Breast epithelium (tissue), 4 donors: ENCODE results near the gene USP43. TPM values are rescaled to one million over a fixed set of nuclear protein-coding genes. Genes with fewer than 3 reads are reported as not detected.

Experiments used
- DNase-seq, 2 donors: peaks; one replicate each; pipeline ENCODE4 v3.0.0-alpha.2; 2019; ENCODE audit warnings: low spot score in 2 of 2
- H3K27ac ChIP-seq, 2 donors: fragments of 200-600 bp; sonication (generic) in 1 of 2; one replicate each; pipeline ENCODE4 v1.5.1; 2016 to 2019; ENCODE audit warnings: mild to moderate bottlenecking in 1 of 2
- H3K27me3 ChIP-seq, 2 donors: fragments of 200-600 bp; sonication (generic) in 1 of 2; one replicate each; pipeline versions ENCODE4 v1.5.1 to v1.6.0; 2017 to 2019; ENCODE audit warnings: control low read depth in 1 of 2, mild to moderate bottlenecking in 1 of 2
- H3K36me3 ChIP-seq: fragments of 200-600 bp; one replicate; pipeline ENCODE4 v1.5.1; 2019
- H3K4me1 ChIP-seq, 2 donors: fragments of 200-600 bp; sonication (generic); one replicate each; pipeline ENCODE4 v1.5.1; 2016 to 2019; ENCODE audit warnings: control low read depth in 1 of 2
- H3K4me3 ChIP-seq, 3 donors: fragments of 200-600 bp; sonication (generic); 1 replicate in 2 of 3; 2 replicates in 1 of 3; pipeline ENCODE4 v1.5.1; 2016 to 2019; ENCODE audit warnings: mild to moderate bottlenecking in 3 of 3, moderate library complexity in 2 of 3
- H3K9me3 ChIP-seq, 2 donors: fragments of 200-600 bp; sonication (generic) in 1 of 2; one replicate each; pipeline ENCODE4 v1.5.1; 2016 to 2019; ENCODE audit warnings: control low read depth in 1 of 2
- CTCF ChIP-seq, 3 donors: fragments of 450-650 bp; IDR thresholded peaks; one replicate each; pipeline ENCODE4 v1.5.1; 2016 to 2017; ENCODE audit warnings: antibody characterized with exemption in 3 of 3, mild to moderate bottlenecking in 3 of 3, moderate library complexity in 3 of 3
- POLR2A ChIP-seq: fragments of 450-650 bp; IDR thresholded peaks from one replicate; pipeline ENCODE4 v1.6.1; 2016; ENCODE audit warnings: antibody characterized with exemption, mild to moderate bottlenecking, moderate library complexity
- POLR2AphosphoS5 ChIP-seq, 3 donors: sonication (generic); formaldehyde crosslinking; IDR thresholded peaks; one replicate each; pipeline ENCODE4 v1.6.1; 2017; ENCODE audit warnings: antibody characterized with exemption in 3 of 3
- intact Hi-C: fragments of 100-400 bp; cut with DNase I; formaldehyde crosslinking; loops from one replicate; pipeline ENCODE4 v1.15.1; 2023; ENCODE audit warnings: low total_unique reads
- total RNA-seq, 3 donors: library from RNA; depleted of rRNA; stranded (reverse); fragments of >200 nt; gene quantifications; one replicate each; pipeline ENCODE4 v1.1.0, GENCODE V29; 2016

The USP43 gene
- total RNA-seq, 3 donors from 2014 or later: 0.32 to 6.1 (median 3.9) TPM

DNA sequence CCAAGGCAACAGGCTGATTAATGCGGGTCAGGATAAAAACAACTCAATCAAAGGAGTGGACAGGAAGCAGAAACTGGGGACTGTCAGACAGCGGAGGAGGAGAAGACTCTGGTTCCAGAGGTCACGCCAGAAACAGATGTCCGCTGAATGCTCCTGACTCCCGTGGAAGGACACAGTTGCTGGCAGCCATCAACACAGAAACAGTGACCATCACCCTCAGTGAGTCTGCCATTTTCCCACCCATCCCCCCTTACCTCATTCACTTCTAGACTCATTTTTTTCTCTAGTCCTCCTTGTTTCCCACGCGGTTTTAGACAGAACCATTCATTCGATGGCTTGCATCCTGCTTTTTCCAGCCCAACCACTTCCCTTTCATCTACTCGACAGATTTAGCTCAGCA is 105.2 kb downstream of the USP43 start:
- no peaks in the 10 kb centered on the region for H3K27me3 ChIP-seq
- intact Hi-C loops: no loop called here
- TF ChIP-seq CTCF (IDR thresholded peaks at IDR 0.05) (no peak), POLR2A (no peak), POLR2AphosphoS5 (IDR thresholded peaks at IDR 0.05) (no peak)
- H3K9me3 ChIP-seq: no peaks in the 10 kb centered on the region
- DNase-seq: no peak
- no peaks in the 10 kb centered on the region for H3K36me3 ChIP-seq
- H3K27ac ChIP-seq: no peak overlapping the region
- H3K4me1 ChIP-seq: no peaks in the 10 kb centered on the region
- H3K4me3 ChIP-seq: no peak overlapping the region

DNA sequence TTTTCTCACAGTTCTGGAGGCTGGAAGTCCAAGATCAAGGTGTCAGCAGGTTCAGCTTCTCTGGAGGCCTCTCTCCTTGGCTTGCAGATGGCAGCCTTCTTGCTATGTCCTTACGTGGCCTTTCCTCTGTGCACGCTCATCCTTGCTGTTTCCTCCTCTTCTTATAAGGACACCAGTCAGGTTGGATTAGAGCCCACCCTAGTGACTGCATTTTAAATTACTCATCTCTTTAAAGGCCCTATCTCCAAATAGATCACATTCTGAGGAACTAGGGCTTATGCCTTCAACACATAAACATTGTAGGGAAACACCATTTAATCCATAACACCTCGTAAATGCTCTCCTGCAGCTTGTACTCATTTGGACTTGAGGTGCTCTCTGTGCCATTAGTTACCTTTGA is 109.8 kb downstream of the USP43 start:
- Histone ChIP-seq H3K36me3 (no peaks in the 10 kb centered on the region), H3K27ac (no peak overlapping the region), H3K4me3 (no peak overlapping the region), H3K27me3 (no peaks in the 10 kb centered on the region), H3K4me1 (no peaks in the 10 kb centered on the region), H3K9me3 (no peaks in the 10 kb centered on the region)
- TF ChIP-seq POLR2A: no peak
- TF ChIP-seq CTCF (IDR thresholded peaks at IDR 0.05): no peak
- no peak for TF ChIP-seq POLR2AphosphoS5 (IDR thresholded peaks at IDR 0.05)
- intact Hi-C loops: no loop called here
- DNase-seq: no peak

- Histone ChIP-seq H3K9me3 (no peaks in the 10 kb centered on the region), H3K36me3 (no peaks in the 10 kb centered on the region), H3K27me3 (no peaks in the 10 kb centered on the region), H3K27ac (no peak overlapping the region), H3K4me3 (no peak overlapping the region), H3K4me1 (no peaks in the 10 kb centered on the region)
- DNase-seq: no peak
- intact Hi-C loops: loop anchor here (10.0 kb wide), 1 partner anchor 305 kb away; no protein-coding TSS in a partner anchor
- TF ChIP-seq POLR2AphosphoS5 (IDR thresholded peaks at IDR 0.05): no peak
- TF ChIP-seq POLR2A: no peak
- no peak for TF ChIP-seq CTCF (IDR thresholded peaks at IDR 0.05)
Observed at GRCh38 chr17:9760266-9760665, 114.9 kb downstream of the USP43 start.

GRCh38 chr17:9763643-9764042 is 118.3 kb downstream of the USP43 start:
- TF ChIP-seq POLR2A (no peak), POLR2AphosphoS5 (IDR thresholded peaks at IDR 0.05) (no peak)
- Histone ChIP-seq H3K36me3 (no peaks in the 10 kb centered on the region), H3K4me3 (no peak overlapping the region), H3K9me3 (no peaks in the 10 kb centered on the region), H3K27ac (no peak overlapping the region), H3K4me1 (no peaks in the 10 kb centered on the region), H3K27me3 (no peaks in the 10 kb centered on the region)
- intact Hi-C loops: loop anchor here (10.0 kb wide), 1 partner anchor 301 kb away; no protein-coding TSS in a partner anchor
- no peak for DNase-seq

- Histone ChIP-seq H3K4me3 (no peak overlapping the region), H3K36me3 (no peaks in the 10 kb centered on the region), H3K9me3 (no peaks in the 10 kb centered on the region), H3K27me3 (no peaks in the 10 kb centered on the region), H3K4me1 (no peaks in the 10 kb centered on the region), H3K27ac (no peak overlapping the region)
- no peak for TF ChIP-seq POLR2A
- TF ChIP-seq CTCF (IDR thresholded peaks at IDR 0.05): no peak
- no peak for TF ChIP-seq POLR2AphosphoS5 (IDR thresholded peaks at IDR 0.05)
- intact Hi-C loops: loop anchor here (10.0 kb wide), 1 partner anchor 299 kb away; no protein-coding TSS in a partner anchor
- DNase-seq: no peak
Observed at GRCh38 chr17:9765322-9765721, 120.0 kb downstream of the USP43 start.

DNA sequence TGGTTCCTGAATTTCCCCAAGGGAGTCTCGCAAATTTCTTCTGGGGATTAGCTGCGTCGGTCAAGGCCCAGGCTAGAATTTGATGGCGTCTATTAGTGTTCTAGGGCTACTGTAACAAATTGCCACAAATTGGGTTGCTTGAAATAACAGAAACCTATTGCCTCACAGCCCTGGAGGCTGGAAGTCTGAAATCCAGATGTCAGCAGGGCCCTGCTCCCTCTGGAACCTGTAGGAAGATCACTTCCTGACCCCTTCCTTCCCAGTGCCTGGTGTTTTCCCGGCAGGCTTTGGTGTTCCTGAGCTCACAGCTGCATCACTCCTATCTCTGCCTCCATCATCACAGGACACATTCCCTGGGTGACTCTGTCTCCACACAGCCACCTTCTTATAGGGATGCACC is 121.7 kb downstream of the USP43 start:
- intact Hi-C loops: loop anchor here (10.0 kb wide), 1 partner anchor 298 kb away; no protein-coding TSS in a partner anchor
- DNase-seq: no peak

More for the DNA sequence above, 121.7 kb downstream of the USP43 start:
- TF ChIP-seq POLR2AphosphoS5 (IDR thresholded peaks at IDR 0.05) (no peak), CTCF (IDR thresholded peaks at IDR 0.05) (no peak), POLR2A (no peak)
- no peak overlapping the region for H3K4me3 ChIP-seq
- no peaks in the 10 kb centered on the region for H3K27me3 ChIP-seq
- no peaks in the 10 kb centered on the region for H3K9me3 ChIP-seq
- H3K36me3 ChIP-seq: no peaks in the 10 kb centered on the region
- H3K4me1 ChIP-seq: no peaks in the 10 kb centered on the region
- no peak overlapping the region for H3K27ac ChIP-seq
